ENCODE results near the gene STEAP1.

GRCh38 chr7:90209776-90210175 is 55.5 kb downstream of the STEAP1 start:
- TF ChIP-seq POLR2A (IDR thresholded peaks at IDR 0.05; ENCODE audit: low read depth, low read length) (no peak), POLR2AphosphoS5 (IDR thresholded peaks at IDR 0.05; ENCODE audit: low read depth, low read length) (no peak), SPI1 (IDR thresholded peaks at IDR 0.05; ENCODE audit: low read depth, low read length) (no peak), TAF1 (IDR thresholded peaks at IDR 0.05; ENCODE audit: low read depth, low read length) (no peak)
